VCaP (cell line): Measurements from ENCODE around the gene SLC26A4.

ENCODE experiments used
- H3K27ac ChIP-seq: fragments of 450-650 bp; 2 replicates; pipeline ENCODE4 v1.5.1; 2017
- TF ChIP-seq, protein P1 (sequence below): fragments of 450-650 bp; conservative IDR thresholded peaks from 2 replicates; pipeline ENCODE4 v1.5.1; 2017; ENCODE audit warnings: mild to moderate bottlenecking, moderate library complexity

Gene SLC26A4

DNA sequence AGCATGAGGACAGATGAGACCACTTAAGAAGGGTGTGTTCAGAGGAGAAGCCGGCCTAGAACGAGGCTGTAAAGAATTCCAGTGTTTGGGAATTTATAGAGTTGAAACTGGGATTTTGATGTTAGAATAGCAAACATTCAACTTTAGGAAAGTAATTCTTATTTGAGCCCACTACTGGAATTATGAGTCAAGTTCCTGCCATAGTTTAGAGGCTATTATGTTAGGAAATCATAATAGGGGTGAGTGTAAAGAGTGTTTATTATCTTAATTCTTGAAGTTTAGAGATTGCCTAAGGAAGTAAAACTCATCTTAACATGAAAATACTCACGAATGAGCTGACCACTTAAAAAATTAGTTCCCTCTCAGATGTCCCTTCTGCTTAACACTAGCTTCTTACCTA, 85.4 kb downstream of the SLC26A4 start:
- TF ChIP-seq, protein P1, sequence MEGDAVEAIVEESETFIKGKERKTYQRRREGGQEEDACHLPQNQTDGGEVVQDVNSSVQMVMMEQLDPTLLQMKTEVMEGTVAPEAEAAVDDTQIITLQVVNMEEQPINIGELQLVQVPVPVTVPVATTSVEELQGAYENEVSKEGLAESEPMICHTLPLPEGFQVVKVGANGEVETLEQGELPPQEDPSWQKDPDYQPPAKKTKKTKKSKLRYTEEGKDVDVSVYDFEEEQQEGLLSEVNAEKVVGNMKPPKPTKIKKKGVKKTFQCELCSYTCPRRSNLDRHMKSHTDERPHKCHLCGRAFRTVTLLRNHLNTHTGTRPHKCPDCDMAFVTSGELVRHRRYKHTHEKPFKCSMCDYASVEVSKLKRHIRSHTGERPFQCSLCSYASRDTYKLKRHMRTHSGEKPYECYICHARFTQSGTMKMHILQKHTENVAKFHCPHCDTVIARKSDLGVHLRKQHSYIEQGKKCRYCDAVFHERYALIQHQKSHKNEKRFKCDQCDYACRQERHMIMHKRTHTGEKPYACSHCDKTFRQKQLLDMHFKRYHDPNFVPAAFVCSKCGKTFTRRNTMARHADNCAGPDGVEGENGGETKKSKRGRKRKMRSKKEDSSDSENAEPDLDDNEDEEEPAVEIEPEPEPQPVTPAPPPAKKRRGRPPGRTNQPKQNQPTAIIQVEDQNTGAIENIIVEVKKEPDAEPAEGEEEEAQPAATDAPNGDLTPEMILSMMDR: no peak
- no peak overlapping the region for H3K27ac ChIP-seq

DNA sequence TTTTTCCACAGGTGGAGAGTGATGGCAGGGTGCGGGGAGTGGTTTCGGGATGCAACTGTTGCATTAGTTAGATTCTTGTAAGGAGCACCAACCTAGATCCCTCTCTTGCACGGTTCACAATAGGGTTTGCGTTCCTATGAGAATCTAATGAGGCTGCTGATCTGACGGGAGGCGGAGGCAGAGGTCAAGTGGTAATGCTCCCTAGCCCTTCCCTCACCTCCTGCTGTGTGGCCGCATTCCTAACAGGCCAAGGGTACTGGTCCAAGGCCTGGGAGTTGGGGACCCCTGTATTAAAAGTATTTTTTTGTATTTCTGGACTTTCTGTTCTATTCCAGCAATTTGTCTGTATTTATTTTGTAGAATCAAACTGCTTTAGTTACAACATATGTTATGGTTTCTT, 90.5 kb downstream of the SLC26A4 start:
- H3K27ac ChIP-seq: no peak overlapping the region
- TF ChIP-seq, protein P1: no peak

DNA sequence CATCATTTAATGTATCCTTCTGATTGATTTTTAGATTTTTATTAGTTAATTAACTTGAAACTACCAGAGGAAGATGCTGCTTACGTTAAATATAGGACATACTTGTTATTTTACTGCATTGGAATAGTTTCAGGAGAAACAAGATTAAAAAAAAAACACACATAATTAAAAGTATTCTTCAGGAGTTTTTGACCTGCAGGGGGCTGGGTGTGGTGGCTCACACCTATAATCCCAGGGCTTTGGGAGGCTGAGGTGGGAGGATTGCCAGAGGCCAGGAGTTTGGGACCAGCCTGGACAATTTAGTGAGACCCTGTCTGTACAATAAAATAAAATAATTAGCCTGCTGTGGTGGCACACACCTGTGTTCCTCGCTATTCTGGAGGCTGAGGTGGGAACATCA, 94.0 kb downstream of the SLC26A4 start:
- TF ChIP-seq, protein P1: no peak
- no peak overlapping the region for H3K27ac ChIP-seq

DNA sequence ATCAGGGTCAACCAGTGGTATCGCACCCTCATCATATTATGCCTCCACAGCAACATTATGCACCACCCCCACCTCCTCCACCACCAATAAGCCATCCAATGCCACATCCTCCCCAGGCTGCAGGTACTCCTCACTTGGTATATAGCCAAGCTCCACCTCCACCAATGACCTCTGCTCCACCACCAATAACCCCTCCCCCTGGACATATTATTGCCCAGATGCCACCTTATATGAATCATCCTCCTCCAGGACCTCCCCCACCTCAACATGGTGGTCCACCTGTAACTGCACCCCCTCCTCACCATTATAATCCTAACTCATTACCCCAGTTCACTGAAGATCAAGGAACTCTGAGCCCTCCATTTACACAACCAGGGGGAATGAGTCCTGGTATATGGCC, 98.0 kb downstream of the SLC26A4 start:
- no peak overlapping the region for H3K27ac ChIP-seq

DNA sequence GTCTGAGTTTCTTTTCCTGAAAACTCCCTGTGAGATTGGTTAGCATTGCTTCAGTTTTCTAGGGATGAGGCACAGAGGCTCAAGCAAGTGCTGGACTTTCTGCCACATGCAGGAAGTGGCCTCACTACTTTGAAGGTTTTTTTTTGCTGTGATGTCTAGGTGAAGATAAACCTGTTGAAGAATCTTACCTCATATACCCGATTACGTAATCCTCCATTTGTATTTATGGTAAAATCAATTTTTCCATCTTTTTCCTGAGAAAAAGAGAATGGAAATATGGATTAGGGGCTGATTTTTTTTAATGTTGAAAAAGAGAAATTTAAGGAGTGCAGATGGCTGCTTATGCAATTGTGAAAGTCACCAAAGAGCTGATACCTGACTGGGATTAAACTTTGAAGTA, 106.8 kb downstream of the SLC26A4 start:
- TF ChIP-seq, protein P1: no peak
- no peak overlapping the region for H3K27ac ChIP-seq

More for the DNA sequence above, 98.0 kb downstream of the SLC26A4 start:
- TF ChIP-seq, protein P1: no peak
